Diencephalon (tissue), 1 donor: ENCODE data around the gene DEFB113. TPM values are rescaled to one million over a fixed set of nuclear protein-coding genes. Genes with fewer than 3 reads are reported as not detected.

Experiments
- total RNA-seq: library from RNA; depleted of rRNA; stranded (reverse); fragments of >200 nt; gene quantifications from one replicate; pipeline ENCODE4 v1.2.3, GENCODE V29; 2014

Gene DEFB113
- total RNA-seq: not detected

GRCh38 chr6:49969605-49970004 is at the start of gene DEFB113:
Gene DEFB113 (minus strand): TSS chr6:49969625. CDS start chr6:49969625, 0 bp downstream.

GRCh38 chr6:49964064-49964463 is 5.4 kb downstream of the DEFB113 start, which contains the start of gene DEFB114:
Gene DEFB114 (minus strand): TSS chr6:49964164. CDS start chr6:49964105, 59 bp downstream.

Other genes starting within 250 kb of the DEFB113 start
- not detected for gene CRISP3, start 225.2 kb downstream of the DEFB113 start, total RNA-seq
- gene PGK2, start 182.3 kb downstream of the DEFB113 start, total RNA-seq: not detected
- gene CRISP1, start 103.1 kb downstream of the DEFB113 start, total RNA-seq: not detected
- not detected for gene DEFB114, start 5.5 kb downstream of the DEFB113 start, total RNA-seq
- not detected for gene DEFB110, start 52.4 kb upstream of the DEFB113 start, total RNA-seq
- gene DEFB112, start 80.3 kb upstream of the DEFB113 start, total RNA-seq: not detected